EL (cell line): ENCODE data around the gene SHTN1.

Source experiments
- DNase-seq: peaks from one replicate; pipeline ENCODE4 v3.0.0-alpha.2; 2016

Gene SHTN1

DNA sequence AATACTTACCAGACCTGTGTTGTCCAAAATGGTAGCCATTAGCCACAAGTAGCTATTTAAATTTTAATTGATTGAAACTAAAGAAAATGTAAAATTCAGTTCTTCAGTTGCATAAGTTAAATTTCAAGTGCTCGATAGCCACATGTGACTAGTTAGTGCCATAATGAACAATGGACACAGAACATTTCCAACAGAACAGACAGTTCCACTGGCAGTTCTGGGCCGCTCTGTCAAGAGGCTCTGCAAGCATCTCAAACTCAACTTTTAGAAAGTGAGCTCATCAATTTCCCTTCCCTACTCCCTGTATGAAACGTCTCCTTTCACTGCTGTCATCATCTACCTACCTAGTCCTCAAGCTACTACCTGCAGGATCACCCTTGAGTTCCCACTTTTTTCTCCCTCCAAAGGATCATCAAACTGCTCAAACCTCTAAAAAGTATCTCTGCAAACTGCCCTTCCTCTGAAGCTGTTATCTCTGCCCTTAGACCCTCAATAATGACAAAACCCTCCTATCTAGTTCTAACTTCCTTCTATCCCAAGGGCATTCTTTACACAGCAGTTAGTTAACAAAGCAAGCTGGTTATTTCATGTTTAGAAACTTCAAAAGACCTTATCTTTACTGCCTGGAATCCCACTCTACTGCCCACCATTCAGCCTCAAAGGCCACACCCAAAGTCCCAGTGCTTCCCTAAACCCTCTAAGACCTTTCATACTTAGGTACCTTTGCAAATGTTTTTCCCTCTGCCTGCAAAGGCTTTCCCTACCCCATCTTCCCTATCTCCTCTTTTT, 20.6 kb downstream of the SHTN1 start:
- no peak for DNase-seq

GRCh38 chr10:116980041-116980440, 24.9 kb downstream of the SHTN1 start:
- DNase-seq, result no peak

DNA sequence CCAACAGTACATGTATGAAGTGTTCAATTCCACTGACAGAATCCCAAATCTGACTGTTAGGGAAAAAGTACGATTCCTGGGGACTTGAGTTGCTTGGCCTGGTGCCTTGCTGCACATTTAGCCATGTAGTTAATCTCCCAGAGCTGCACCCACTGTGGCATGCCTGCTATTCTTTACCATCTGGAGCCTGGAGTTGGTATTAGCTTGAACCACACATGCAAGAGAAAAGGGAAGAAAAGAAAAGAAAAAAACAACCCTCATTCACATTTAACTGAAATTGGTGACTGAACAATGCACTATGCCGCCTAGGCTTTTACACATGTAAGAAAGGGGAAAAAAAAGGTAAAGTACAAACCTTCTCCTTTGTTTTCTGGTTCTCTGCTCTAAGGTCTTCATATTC, 26.1 kb downstream of the SHTN1 start:
- no peak for DNase-seq

DNA sequence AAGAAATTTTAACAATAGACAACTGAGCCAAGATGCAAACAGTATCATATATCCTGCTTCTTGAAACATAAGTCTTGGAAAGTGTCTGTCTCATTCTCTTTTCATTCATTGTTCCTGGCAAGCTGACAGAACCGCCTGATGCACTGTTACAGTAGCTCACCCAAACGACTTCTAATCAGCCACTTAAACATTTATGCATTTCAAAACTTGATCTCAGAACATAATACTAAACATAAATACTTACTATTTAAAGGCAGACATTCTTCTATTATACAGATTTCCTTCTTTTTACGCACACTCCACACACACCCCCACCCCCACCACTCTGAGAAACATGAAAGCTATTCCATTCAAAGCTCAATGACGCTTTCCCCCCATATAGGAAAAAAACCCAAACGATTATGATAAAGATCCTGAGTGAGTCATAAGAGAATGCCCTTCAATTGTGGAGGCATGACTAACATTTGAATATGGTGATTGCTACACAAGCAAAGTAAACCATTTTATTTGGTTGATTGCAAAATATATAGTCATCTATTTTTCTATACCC, 30.5 kb downstream of the SHTN1 start:
- peak; percentile 86 for DNase-seq

- no peak for DNase-seq
These were observed 31.0 kb downstream of the SHTN1 start for GRCh38 chr10:116973946-116974455.

DNA sequence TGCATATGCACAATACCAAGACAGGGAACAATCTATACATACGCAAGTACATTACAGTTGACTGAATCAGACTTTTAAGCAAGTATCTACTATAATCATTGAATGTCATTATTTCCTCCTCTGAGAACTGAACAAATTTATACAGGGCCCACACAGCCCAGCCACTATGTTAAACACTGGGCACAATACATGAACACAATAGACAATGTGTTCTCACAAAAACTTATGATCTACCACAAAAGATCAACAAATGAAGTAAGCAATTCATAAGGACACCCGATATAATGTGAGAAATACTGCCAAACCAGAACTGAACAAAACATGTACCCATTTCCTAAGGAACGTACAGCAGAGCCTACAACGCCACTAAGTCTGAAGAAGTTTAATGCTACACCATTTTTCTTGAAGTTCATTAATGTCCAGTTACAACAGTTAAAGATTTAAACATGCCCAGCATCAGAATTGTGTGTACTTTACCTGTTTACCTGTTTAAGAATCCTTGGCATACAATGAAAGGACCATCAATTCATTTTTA, 31.5 kb downstream of the SHTN1 start:
- no peak for DNase-seq

GRCh38 chr10:116972131-116972530, 32.9 kb downstream of the SHTN1 start:
- DNase-seq, result no peak

DNA sequence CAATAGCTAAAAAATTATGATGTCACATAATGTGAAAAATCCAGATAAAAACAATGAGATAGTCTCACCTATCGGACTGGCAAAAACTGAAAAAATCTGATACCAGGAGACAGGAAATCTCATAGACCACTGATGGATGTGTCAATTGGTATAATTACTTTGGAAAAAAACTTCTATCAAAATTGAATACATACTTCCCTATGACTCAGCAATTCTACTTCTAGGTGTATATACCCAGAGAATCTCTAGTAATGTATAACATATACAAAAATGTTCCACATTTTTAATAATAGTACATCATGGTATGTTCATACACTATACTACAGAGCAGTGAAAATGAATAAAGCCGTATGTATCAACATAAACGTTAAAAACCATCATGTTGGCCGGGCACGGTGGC, 34.9 kb downstream of the SHTN1 start:
- DNase-seq, result no peak

DNA sequence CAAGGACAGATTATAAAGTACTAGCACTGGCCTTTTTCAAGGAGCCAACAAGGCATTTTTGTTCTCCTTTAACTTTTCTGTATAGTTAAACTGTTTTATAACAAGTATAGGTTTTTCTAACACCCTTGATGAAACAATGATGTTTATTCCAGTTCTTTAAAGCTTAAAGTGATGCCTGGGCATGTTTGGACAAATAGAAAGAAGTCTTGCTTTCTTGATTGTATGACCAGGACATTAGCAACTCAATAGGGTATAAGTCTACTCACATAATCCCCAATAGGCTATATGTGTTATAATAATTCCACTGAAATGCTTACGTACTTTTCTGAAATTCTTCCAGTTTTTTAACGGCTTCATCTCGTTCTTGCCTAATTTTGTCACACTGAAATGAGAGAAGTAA, 36.7 kb downstream of the SHTN1 start:
- no peak for DNase-seq

DNA sequence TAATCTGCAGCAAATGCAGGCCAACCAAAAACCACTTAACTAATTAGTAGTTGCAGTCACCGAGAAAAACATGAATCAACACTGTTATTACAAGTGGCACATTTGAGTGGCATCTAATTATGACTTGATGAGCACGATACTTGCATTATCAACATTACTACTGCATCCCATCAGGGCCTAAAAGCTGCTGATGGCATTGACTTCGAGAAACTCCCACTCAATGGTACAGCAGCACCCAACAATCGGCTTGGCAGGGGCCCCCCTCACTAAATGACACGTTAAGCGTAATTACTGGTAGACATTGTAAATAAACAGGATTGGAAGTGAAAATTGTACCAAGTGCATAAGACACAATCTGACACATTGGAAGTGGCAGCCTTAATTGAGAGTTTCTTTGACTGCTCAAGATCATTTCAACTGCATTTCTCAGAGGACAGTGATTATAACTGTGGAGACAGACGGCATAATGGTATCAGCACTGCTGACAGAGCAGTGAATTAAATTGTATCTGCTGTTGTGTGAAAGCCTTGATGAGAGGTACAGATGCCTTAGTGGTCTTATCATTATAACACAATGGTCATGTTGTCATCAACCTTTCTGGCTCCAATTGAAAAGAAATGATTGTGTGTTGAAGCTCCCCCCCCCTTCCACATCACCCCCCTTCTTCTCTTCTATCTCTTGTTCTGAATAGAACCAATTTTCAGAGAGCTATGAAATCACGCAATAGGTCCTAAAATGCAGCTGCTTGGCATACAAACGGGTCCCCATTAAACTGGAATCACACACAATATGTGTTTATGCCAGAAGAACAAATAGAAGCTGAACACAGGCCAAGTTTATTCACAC, 43.4 kb downstream of the SHTN1 start:
- no peak for DNase-seq

GRCh38 chr10:116960066-116960776, 44.8 kb downstream of the SHTN1 start:
- no peak for DNase-seq

- DNase-seq, result no peak
These were observed 52.3 kb downstream of the SHTN1 start for GRCh38 chr10:116952729-116953128.

- DNase-seq, result no peak
These were observed 56.5 kb downstream of the SHTN1 start for GRCh38 chr10:116948530-116948870.

GRCh38 chr10:116947841-116948529, 57.0 kb downstream of the SHTN1 start:
- DNase-seq, result peak; percentile 65

- no peak for DNase-seq
These were observed 60.1 kb downstream of the SHTN1 start for GRCh38 chr10:116944911-116945310.

GRCh38 chr10:116931806-116932205, 73.2 kb downstream of the SHTN1 start:
- DNase-seq, result no peak

GRCh38 chr10:116926426-116926825, 78.6 kb downstream of the SHTN1 start:
- no peak for DNase-seq

DNA sequence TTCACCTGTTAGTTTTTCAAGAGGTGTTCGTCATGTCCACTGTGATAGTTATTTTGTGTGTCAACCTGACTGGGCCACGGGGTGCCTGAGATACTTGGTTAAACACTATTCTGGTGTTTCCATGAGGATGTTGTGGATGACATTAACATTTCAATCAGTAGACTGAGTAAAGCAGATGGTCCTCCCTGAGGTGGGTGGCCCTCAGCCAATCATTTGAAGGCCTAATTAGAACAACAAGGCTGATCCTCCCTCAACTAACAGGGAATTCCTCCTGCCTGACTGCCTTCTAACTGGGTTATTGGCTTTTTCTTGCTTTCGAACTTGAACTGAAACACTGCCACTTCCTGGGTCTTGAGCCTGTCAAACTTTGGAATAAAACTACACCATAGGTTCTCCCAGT, 79.9 kb downstream of the SHTN1 start:
- no peak for DNase-seq

DNA sequence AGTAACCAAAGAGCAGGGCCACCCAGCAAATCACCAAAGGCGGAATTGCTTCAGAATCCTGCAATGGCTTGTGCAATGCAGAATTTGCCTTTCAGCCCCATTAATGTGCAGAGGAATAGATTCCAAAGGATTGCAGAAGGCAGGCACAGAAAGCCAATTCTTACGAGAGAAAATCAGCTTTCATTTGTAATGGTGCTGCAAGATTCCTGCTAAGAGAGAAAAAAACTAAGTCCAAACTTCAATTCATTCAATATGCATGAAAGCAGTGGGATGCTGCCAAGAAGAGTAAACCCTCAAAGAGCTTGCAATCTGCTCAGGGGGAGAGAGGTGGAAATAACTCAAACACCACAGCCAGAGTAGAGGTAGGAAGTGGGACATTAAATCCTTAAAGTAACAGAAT, 85.3 kb downstream of the SHTN1 start:
- no peak for DNase-seq

DNA sequence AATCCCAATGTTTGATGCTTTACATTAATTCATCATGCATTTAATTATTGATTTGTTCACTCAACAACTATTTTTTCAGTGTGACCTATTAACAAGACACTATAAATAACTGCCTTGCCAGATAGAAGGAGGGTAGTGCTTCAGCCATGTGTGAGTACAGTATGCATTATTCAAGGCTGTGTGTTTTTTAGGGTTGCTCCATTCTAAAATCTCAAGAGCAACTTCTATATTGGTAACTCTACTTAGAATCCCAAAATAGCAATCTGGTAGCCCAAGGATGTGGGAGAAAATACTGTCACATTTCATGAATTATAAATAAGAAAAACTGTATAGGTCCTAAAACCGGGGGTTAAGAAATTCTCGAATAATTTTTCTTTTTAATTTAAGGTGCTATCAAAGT, 85.8 kb downstream of the SHTN1 start:
- DNase-seq, result no peak

DNA sequence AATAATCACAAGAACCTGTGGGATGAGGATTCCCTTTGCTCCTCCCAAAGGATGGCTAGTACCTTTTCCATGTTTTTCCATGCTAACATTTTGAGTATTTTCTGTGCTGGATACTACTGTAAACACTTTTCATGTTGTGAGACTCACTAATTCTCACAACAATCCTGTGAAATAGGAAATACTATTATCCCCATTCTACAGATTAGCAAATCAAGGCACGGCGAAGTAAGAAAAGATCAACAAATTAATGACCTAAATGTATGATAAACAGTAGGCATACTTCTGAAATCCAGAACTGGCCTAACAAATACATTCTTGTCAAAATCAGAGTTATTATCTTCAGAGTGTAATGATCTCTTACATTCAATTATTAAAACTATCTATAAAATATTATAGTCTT, 86.4 kb downstream of the SHTN1 start:
- DNase-seq, result no peak

- no peak for DNase-seq
These were observed 87.5 kb downstream of the SHTN1 start for GRCh38 chr10:116917481-116917880.
